ENCODE measurements around the gene SGO2. TPM values are rescaled to one million over a fixed set of nuclear protein-coding genes. Genes with fewer than 3 reads are reported as not detected.

The SGO2 gene
- total and polyA plus RNA-seq, 10 of the 15 experiments (the other 5 are each of a cell fraction or from before 2014, with no cell fraction given): 15.8 to 55.2 (median 24.3) TPM

DNA sequence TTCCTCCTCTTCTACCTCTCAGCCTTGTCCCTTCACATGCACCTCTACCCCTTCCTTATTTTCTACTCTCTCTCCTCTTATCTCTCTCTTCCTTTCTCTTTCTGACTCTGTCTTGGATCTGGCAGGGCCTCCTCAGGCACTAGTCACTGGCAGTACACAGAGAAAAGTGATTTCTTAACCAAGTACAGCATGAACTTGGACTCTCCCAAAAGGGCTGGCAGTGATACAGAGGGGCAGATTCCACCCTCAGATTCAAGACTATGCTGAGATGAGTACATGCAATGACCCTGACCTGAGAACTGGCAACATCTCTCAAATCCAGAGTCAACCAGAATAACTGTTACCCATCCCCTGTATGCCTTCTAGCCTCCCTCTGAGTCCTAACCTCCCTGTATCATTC is 64.1 kb downstream of the SGO2 start:
- intact Hi-C loops (cut with micrococcal nuclease; ENCODE audit: unreplicated experiment): no loop called here
- Histone ChIP-seq H3K9me3 (replicated peaks; ENCODE audit: control insufficient read depth, insufficient read depth, low read length) (no peaks in the 10 kb centered on the region), H3K79me2 (ENCODE audit: control insufficient read depth, insufficient read depth, low read length) (no peaks in the 10 kb centered on the region), H4K20me1 (ENCODE audit: control insufficient read depth, insufficient read depth) (no peaks in the 10 kb centered on the region), H3K4me3 (no peak overlapping the region), H3K27me3 (replicated peaks in 1 of 2; ENCODE audit: control insufficient read depth in 2 of 2, insufficient read depth in 2 of 2, low read length in 1 of 2) (0 out of 4 replicates have a peak, but pooled peaks cover 0 to 6% of the 10 kb centered on the region in 2 experiments), H3K4me1 (ENCODE audit: control insufficient read depth, insufficient read depth, low read length) (no peaks in the 10 kb centered on the region), H3K4me2 (ENCODE audit: control insufficient read depth, insufficient read depth) (no peak overlapping the region), H3K27ac (ENCODE audit: control insufficient read depth, insufficient read depth) (no peak overlapping the region), H3K36me3 (ENCODE audit: control insufficient read depth in 2 of 2, insufficient read depth in 2 of 2, low read length in 1 of 2) (no peaks in the 10 kb centered on the region; a peak in 1 of 4 replicates), H3K9ac (ENCODE audit: control insufficient read depth, insufficient read depth, low read length) (no peak overlapping the region), H2AFZ (ENCODE audit: control insufficient read depth, low read depth, low read length) (no peak overlapping the region)
- DNase-seq (ENCODE audit: low read depth, low spot score): no peak
- no peak for ATAC-seq
- ChIA-PET POLR2A (no interaction called here), RAD21 (ENCODE audit: unreplicated experiment) (no interaction called here), CTCF (no interaction called here), SMC1A (ENCODE audit: uncharacterized antibody, unreplicated experiment) (interaction anchor here (0.8 kb wide), 1 partner anchor 24 kb away, joined by 3 read pairs; no protein-coding TSS in a partner anchor)
- no peak for FAIRE-seq
- in situ Hi-C loops (cut with MboI): no loop called here
- no TSS peak for BruUV-seq (replicated peaks)
- TF ChIP-seq, protein P1, sequence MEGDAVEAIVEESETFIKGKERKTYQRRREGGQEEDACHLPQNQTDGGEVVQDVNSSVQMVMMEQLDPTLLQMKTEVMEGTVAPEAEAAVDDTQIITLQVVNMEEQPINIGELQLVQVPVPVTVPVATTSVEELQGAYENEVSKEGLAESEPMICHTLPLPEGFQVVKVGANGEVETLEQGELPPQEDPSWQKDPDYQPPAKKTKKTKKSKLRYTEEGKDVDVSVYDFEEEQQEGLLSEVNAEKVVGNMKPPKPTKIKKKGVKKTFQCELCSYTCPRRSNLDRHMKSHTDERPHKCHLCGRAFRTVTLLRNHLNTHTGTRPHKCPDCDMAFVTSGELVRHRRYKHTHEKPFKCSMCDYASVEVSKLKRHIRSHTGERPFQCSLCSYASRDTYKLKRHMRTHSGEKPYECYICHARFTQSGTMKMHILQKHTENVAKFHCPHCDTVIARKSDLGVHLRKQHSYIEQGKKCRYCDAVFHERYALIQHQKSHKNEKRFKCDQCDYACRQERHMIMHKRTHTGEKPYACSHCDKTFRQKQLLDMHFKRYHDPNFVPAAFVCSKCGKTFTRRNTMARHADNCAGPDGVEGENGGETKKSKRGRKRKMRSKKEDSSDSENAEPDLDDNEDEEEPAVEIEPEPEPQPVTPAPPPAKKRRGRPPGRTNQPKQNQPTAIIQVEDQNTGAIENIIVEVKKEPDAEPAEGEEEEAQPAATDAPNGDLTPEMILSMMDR (IDR thresholded peaks at IDR 0.05 in 2 of 3, conservative IDR thresholded peaks at IDR 0.05 in 1 of 3; ENCODE audit: control insufficient read depth in 2 of 3, extremely low read depth in 1 of 3, insufficient read depth in 1 of 3, low read depth in 3 of 3, low read length in 3 of 3): no peak
- TF ChIP-seq SIN3A (IDR thresholded peaks at IDR 0.05; ENCODE audit: low read depth, low read length): no peak
- no peak for TF ChIP-seq BCL11A (IDR thresholded peaks at IDR 0.05; ENCODE audit: low read depth, low read length)
- TF ChIP-seq, protein P2, sequence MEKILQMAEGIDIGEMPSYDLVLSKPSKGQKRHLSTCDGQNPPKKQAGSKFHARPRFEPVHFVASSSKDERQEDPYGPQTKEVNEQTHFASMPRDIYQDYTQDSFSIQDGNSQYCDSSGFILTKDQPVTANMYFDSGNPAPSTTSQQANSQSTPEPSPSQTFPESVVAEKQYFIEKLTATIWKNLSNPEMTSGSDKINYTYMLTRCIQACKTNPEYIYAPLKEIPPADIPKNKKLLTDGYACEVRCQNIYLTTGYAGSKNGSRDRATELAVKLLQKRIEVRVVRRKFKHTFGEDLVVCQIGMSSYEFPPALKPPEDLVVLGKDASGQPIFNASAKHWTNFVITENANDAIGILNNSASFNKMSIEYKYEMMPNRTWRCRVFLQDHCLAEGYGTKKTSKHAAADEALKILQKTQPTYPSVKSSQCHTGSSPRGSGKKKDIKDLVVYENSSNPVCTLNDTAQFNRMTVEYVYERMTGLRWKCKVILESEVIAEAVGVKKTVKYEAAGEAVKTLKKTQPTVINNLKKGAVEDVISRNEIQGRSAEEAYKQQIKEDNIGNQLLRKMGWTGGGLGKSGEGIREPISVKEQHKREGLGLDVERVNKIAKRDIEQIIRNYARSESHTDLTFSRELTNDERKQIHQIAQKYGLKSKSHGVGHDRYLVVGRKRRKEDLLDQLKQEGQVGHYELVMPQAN (conservative IDR thresholded peaks at IDR 0.05): no peak
- TF ChIP-seq, protein P3, sequence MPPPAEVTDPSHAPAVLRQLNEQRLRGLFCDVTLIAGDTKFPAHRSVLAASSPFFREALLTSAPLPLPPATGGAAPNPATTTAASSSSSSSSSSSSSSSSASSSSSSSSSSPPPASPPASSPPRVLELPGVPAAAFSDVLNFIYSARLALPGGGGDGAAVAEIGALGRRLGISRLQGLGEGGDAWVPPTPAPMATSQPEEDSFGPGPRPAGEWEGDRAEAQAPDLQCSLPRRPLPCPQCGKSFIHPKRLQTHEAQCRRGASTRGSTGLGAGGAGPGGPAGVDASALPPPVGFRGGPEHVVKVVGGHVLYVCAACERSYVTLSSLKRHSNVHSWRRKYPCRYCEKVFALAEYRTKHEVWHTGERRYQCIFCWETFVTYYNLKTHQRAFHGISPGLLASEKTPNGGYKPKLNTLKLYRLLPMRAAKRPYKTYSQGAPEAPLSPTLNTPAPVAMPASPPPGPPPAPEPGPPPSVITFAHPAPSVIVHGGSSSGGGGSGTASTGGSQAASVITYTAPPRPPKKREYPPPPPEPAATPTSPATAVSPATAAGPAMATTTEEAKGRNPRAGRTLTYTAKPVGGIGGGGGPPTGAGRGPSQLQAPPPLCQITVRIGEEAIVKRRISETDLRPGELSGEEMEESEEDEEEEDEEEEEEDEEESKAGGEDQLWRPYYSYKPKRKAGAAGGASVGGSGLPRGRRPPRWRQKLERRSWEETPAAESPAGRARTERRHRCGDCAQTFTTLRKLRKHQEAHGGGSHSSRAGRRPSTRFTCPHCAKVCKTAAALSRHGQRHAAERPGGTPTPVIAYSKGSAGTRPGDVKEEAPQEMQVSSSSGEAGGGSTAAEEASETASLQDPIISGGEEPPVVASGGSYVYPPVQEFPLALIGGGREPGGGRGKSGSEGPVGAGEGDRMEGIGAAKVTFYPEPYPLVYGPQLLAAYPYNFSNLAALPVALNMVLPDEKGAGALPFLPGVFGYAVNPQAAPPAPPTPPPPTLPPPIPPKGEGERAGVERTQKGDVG (CRISPR knock-in tag; IDR thresholded peaks at IDR 0.05): no peak
- TF ChIP-seq ZNF274 (IDR thresholded peaks at IDR 0.05; ENCODE audit: insufficient read depth, insufficient read length): no peak
- no peak for TF ChIP-seq TCF7 (IDR thresholded peaks at IDR 0.05; ENCODE audit: borderline replicate concordance)
- TF ChIP-seq RAD21 (IDR thresholded peaks at IDR 0.05; ENCODE audit: insufficient read depth, low read depth, low read length): no peak
- TF ChIP-seq, protein P4, sequence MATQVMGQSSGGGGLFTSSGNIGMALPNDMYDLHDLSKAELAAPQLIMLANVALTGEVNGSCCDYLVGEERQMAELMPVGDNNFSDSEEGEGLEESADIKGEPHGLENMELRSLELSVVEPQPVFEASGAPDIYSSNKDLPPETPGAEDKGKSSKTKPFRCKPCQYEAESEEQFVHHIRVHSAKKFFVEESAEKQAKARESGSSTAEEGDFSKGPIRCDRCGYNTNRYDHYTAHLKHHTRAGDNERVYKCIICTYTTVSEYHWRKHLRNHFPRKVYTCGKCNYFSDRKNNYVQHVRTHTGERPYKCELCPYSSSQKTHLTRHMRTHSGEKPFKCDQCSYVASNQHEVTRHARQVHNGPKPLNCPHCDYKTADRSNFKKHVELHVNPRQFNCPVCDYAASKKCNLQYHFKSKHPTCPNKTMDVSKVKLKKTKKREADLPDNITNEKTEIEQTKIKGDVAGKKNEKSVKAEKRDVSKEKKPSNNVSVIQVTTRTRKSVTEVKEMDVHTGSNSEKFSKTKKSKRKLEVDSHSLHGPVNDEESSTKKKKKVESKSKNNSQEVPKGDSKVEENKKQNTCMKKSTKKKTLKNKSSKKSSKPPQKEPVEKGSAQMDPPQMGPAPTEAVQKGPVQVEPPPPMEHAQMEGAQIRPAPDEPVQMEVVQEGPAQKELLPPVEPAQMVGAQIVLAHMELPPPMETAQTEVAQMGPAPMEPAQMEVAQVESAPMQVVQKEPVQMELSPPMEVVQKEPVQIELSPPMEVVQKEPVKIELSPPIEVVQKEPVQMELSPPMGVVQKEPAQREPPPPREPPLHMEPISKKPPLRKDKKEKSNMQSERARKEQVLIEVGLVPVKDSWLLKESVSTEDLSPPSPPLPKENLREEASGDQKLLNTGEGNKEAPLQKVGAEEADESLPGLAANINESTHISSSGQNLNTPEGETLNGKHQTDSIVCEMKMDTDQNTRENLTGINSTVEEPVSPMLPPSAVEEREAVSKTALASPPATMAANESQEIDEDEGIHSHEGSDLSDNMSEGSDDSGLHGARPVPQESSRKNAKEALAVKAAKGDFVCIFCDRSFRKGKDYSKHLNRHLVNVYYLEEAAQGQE (IDR thresholded peaks at IDR 0.05; ENCODE audit: low read depth, low read length): no peak
- no peak for TF ChIP-seq STAT3 (IDR thresholded peaks at IDR 0.05; ENCODE audit: low read depth, low read length)
- no peak for TF ChIP-seq MEF2A (IDR thresholded peaks at IDR 0.05; ENCODE audit: insufficient read depth, low read depth, low read length)
- no peak for TF ChIP-seq TARDBP (IDR thresholded peaks at IDR 0.05; ENCODE audit: borderline replicate concordance)

Data from GM12878 (cell line).